Thymus (tissue), 11 donors: ENCODE results near the gene GSTO2. TPM values are rescaled to one million over a fixed set of nuclear protein-coding genes. Genes with fewer than 3 reads are reported as not detected.

ENCODE experiments used
- DNase-seq, 9 donors: peaks; one replicate each; pipeline ENCODE4 v3.0.0-alpha.2; 2013; ENCODE audit warnings: low spot score in 9 of 9, low read depth in 6 of 9, missing footprints in 1 of 9
- H3K27ac ChIP-seq, 2 donors: one replicate each; pipeline ENCODE4 v1.5.1; 2013; ENCODE audit warnings: control low read depth in 1 of 2, low read depth in 1 of 2, low read length in 1 of 2, mild to moderate bottlenecking in 1 of 2, moderate library complexity in 1 of 2
- H3K27me3 ChIP-seq, 2 donors: one replicate each; pipeline ENCODE4 v1.5.1; 2013; ENCODE audit warnings: low read length in 1 of 2; ENCODE audit not compliant: control insufficient read depth in 2 of 2, insufficient read depth in 1 of 2
- H3K36me3 ChIP-seq, 2 donors: one replicate each; pipeline ENCODE4 v1.5.1; 2013; ENCODE audit warnings: low read length in 1 of 2, mild to moderate bottlenecking in 1 of 2, moderate library complexity in 1 of 2; ENCODE audit not compliant: control insufficient read depth in 2 of 2, insufficient read depth in 2 of 2
- H3K4me1 ChIP-seq, 2 donors: one replicate each; pipeline ENCODE4 v1.5.1; 2013; ENCODE audit warnings: low read length in 2 of 2; ENCODE audit not compliant: control insufficient read depth in 2 of 2, insufficient read depth in 2 of 2
- H3K4me3 ChIP-seq, 2 donors: one replicate each; pipeline ENCODE4 v1.5.1; 2013; ENCODE audit warnings: low read length in 2 of 2, control low read depth in 1 of 2, mild to moderate bottlenecking in 1 of 2
- H3K9me3 ChIP-seq, 2 donors: one replicate each; pipeline ENCODE4 v1.5.1; 2013; ENCODE audit warnings: low read length in 1 of 2, mild to moderate bottlenecking in 1 of 2; ENCODE audit not compliant: control insufficient read depth in 2 of 2, insufficient read depth in 1 of 2
- WGBS: extraction: QIAGEN DNeasy Blood & Tissue Kit; methylation state at CpG from one replicate; pipeline ENCODE4 v1.1.7; 2013; 5-methylcytosine and 5-hydroxymethylcytosine counted together
- polyA plus RNA-seq: library from polyadenylated mRNA; stranded (reverse); fragments of 200-250 nt; gene quantifications from one replicate; pipeline ENCODE4 v1.2.3, GENCODE V29; 2013
- total RNA-seq: library from RNA; stranded (reverse); fragments of 120-200 nt; gene quantifications from one replicate; pipeline ENCODE4 v1.2.4, GENCODE V29; 2013
- donor health status: healthy.

GSTO2 gene
- total and polyA plus RNA-seq, 2 donors, result 5.6 to 16.1 TPM

DNA sequence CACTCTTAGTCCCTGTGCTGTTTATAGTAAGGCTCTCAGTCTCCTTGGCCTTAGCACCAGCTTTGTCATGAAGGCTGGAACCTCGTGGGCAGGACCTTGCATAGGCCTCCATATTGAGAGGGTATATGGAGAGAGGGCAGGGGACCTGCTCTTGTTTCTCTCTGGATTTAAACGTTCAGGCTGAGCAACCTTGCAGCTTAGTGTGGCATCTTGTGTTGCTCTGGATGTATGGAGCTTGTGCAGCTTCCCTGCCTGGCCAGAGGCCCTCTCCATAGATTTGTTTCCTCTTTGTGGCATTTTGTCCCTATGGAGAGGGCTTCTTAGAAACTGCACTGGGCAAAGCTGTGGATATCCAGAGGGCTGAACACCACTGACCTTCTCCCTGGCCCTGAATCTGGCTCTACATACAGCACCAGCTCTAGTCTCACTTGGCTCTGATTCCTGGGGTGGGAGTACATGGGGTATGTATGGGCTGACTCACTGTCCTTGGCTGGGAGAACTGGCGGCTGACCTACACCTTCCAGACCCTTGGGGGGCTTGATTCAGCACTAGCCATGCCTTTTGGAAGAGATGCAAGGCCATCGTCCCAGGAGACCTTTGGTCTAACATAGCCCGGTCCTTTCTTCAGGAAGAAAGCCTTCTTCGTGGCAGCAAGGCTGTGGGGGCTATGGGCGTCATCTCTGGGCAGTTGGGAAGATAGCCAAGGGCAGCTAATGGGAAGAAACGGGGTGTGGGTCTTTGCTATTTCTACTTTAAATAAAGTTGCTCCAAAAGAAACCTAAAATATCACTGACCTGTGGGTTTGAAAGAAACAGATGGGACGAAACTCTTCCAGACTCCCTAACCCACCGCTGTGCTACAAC is 38.8 kb downstream of the GSTO2 start:
- H3K27ac ChIP-seq, result no peak overlapping the region
- H3K9me3 ChIP-seq, result peaks cover 0 to 4% of the 10 kb centered on the region in 2 donors
- H3K27me3 ChIP-seq, result peaks cover 0 to 2% of the 10 kb centered on the region in 2 donors
- H3K4me3 ChIP-seq, result no peak overlapping the region
- peaks cover 19 to 23% of the 10 kb centered on the region in 2 donors for H3K36me3 ChIP-seq
- WGBS, result 72% methylated on average over 10 of the region's 10 CpGs
- DNase-seq, result no peak
- H3K4me1 ChIP-seq, result peaks cover 46 to 82% of the 10 kb centered on the region in 2 donors

DNA sequence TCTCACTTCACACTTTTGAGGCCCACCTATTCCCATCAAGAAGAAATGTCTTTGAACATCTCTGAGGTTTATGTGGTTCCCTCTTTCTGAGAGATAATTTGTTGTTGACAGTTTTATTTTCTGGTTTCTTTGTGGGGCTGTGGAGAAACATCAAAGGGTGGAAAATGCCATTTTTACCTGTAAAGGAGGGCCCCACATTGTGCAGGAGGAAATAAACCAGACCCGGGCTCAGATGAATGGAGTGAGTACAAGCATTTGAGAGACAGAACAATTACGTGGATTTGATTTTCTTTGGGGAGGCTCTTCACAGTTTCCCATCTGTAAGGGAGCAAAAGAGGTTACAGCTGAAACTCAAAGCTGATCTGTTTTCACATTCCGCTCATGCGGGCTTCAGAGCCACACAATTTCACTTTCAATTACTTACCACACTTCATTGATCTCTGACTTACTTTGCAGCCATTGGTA is 39.5 kb downstream of the GSTO2 start:
- 7% methylated on average over 4 of the region's 4 CpGs for WGBS
- H3K27me3 ChIP-seq, result peaks cover 0 to 2% of the 10 kb centered on the region in 2 donors
- H3K27ac ChIP-seq, result peak overlapping the region in 1 of 2 donors; percentile 32
- H3K4me1 ChIP-seq, result peaks cover 45 to 77% of the 10 kb centered on the region in 2 donors
- H3K36me3 ChIP-seq, result peaks cover 25 to 30% of the 10 kb centered on the region in 2 donors
- peak in 4 of 9 donors; percentile 65 to 88 (median 71) for DNase-seq
- H3K9me3 ChIP-seq, result peaks cover 0 to 4% of the 10 kb centered on the region in 2 donors
- no peak overlapping the region for H3K4me3 ChIP-seq

DNA sequence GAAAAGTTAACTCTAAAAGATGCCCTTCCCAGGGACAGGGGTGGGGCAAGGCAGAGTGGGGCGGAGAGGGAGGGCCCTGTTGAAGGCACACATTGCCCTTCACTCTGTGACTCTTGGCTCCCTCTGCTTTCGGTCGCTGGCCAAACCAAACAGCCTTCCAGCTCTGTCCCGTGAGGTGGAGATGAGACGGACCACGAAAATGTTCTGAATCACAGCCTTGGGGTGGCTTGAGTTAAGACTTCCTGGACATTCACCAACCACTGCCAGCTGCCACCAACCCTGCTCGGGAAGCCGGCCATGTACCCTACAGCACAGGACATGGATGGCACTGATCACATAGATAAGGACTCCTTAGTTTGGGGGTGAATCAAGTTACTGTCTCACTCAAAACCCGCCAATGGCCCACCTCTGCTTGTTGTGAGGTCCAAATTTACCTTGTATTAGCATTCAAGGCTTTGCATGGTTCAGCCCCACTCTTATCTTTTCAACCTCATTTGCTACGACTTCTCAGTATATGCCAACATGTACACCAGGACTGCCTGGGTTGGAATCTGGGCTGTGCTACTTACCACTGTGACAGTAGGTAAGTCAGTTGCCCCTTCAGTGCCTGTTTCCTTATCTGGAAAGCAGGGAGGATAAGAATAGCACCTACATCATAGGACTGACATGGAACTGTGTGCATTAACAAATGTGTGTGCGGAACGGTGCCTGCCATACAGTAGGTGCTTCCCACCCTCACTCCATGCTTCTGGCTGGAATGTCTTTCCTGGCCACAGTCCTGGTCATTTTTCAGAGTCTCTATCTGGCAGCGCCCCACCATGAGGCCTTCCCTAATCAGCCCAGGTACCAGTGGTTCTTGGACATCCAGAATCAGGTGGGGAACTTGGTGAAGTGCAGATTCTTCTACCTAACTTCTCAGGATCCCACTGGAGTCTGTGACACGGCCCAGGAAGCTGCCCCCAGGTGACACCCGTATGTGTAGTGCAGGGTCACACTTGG is 41.3 kb downstream of the GSTO2 start:
- Histone ChIP-seq H3K27ac (no peak overlapping the region), H3K4me1 (peaks cover 27 to 59% of the 10 kb centered on the region in 2 donors), H3K27me3 (peaks cover 0 to 2% of the 10 kb centered on the region in 2 donors), H3K4me3 (no peak overlapping the region), H3K36me3 (peaks cover 43 to 48% of the 10 kb centered on the region in 2 donors), H3K9me3 (no peaks in the 10 kb centered on the region)
- DNase-seq, result no peak
- 97% methylated on average over 15 of the region's 15 CpGs for WGBS

DNA sequence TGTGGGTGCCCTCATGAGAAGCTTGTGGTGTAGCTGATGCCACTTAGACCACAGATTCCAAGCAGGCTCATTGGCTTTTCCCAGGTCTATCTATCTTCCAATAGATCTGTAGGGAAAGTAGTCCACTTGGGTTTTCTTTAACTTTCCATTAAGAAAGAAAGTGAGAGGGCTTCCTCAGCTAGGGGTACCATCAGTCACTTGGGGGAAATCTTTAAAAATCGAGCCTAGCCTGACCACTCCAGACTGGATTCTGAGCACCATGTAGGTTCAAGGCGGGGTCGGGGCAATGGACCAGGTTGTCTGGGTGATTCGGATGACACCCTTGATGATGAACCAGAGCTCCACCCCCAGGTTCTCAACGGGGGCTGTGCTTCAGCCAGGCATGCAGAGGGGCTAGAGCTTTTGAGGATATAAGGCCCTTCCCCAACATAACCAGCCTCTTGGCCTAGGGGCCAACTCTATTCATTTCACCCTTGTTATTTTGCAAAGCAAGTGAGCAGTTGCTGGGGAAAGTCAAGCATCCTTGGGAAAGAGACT is 42.3 kb downstream of the GSTO2 start:
- no peaks in the 10 kb centered on the region for H3K9me3 ChIP-seq
- no peak overlapping the region for H3K4me3 ChIP-seq
- 92% methylated on average over 5 of the region's 5 CpGs for WGBS
- H3K36me3 ChIP-seq, result peaks cover 52 to 58% of the 10 kb centered on the region in 2 donors
- DNase-seq, result no peak
- peaks cover 0 to 2% of the 10 kb centered on the region in 2 donors for H3K27me3 ChIP-seq
- peaks cover 19 to 49% of the 10 kb centered on the region in 2 donors for H3K4me1 ChIP-seq
- no peak overlapping the region for H3K27ac ChIP-seq

DNA sequence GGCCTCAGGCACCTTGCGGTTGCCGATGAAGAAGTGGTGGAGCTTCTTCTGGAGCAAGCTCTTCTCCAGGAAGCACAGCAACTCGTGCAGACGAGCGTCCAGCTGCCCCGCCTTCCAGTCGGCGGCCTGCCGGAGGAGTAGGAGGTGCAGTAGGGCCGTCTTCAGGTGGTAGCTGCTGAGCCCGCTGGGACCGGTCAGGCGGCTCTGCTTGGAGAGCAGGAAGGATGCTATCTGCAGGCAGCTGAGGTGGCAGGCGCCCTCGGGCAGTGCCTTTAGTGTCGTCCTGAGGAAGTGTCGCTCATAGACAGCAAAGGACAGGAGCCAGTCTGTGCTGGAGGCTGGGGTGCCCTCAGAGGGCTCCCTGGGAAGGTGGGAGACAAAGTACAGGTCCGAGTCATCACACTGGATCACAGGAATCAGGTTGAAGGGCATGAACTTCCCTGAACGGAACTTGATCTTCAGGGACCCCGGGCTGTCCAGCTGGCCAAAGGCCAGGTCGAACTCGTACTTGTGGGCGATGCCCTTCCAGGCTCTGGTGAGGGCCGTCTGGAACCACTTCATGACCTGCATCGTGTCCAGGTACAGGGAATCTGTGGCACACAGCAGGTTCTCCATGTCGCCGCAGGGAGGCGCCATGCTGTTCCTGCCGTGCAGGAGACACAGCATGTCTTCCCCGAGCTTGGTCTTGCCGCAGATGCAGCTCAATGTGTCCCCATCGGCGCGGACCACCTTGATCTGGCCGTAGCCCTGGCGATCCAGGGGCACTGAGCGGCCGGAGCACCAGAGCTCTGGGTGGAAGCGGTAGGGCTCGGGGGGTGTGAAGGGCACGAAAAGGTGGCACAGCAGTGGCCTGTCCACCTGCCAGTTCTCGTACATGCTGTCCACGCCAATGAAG is 45.9 kb downstream of the GSTO2 start:
- Histone ChIP-seq H3K36me3 (peaks cover 54 to 73% of the 10 kb centered on the region in 2 donors), H3K4me1 (peaks cover 3 to 40% of the 10 kb centered on the region in 2 donors), H3K4me3 (no peak overlapping the region), H3K27ac (no peak overlapping the region), H3K27me3 (no peaks in the 10 kb centered on the region), H3K9me3 (no peaks in the 10 kb centered on the region)
- no peak for DNase-seq
- whole genome bisulfite sequencing, result 98% methylated on average over 43 of the region's 43 CpGs

DNA sequence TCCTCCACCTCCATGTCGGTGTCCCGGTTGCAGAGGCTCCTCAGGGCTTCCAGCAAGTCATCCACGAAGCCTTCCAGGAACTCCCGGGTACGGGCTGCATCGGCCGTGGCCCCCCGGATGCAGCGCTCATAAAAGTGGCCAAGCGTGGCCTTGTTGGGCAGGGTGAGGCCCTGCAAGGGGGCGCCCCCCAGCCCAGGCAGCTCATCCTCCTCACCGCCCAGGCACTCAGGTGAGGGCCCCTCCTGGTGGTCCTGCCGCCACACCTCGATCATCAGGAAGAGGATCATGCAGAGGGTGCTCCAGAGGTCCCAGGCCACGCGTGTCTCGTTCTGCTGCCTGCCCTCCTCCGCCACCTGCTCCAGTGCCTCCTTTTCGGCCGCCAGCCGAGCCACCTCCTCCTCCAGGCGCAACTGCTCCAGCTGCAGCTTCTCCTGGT is 46.5 kb downstream of the GSTO2 start:
- 98% methylated on average over 22 of the region's 22 CpGs for WGBS
- Histone ChIP-seq H3K27me3 (no peaks in the 10 kb centered on the region), H3K4me3 (no peak overlapping the region), H3K4me1 (peaks cover 0 to 39% of the 10 kb centered on the region in 2 donors), H3K36me3 (peaks cover 54 to 73% of the 10 kb centered on the region in 2 donors), H3K9me3 (no peaks in the 10 kb centered on the region), H3K27ac (no peak overlapping the region)
- no peak for DNase-seq

DNA sequence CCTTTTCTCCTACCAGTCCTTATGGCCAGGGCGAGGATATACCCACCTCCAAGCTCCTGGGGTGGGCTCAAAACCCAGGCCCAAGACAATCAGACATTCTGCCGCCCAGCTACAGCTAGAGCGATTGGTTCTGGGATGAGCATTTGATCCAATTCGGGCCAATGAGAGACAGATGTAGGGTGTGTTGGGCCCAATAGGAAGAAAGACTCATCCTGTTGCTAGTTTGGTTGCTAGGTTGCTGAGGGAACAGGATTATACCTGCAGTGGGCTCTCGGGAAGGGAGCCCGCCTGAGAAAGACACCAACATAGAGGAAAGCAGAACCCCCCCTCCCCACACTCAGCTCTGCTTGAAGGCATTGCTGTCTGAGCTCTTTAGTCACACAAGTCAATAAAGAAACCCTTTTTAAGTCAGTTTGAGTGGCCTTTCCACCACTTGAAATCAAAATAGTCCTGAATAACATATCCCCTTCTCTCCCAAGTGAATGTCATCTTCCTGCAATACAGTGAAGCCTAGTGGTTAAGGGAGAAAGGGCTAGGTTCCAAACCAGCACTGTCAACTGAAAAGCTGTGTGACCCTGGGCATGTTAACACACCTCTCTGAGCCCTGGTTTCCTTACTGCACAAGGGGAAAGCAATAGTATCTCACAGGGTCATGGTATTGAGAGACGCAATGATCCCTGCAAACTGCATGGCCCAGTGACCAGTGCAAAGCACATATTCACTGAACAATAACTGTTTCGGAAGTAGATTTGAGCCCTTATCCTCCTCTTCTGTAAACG is 47.5 kb downstream of the GSTO2 start:
- WGBS, result 97% methylated on average over 9 of the region's 9 CpGs

More for the DNA sequence above, 47.5 kb downstream of the GSTO2 start:
- H3K27me3 ChIP-seq, result no peaks in the 10 kb centered on the region
- H3K9me3 ChIP-seq, result no peaks in the 10 kb centered on the region
- no peak overlapping the region for H3K27ac ChIP-seq
- peaks cover 5 to 42% of the 10 kb centered on the region in 2 donors for H3K4me1 ChIP-seq
- H3K36me3 ChIP-seq, result peaks cover 44 to 71% of the 10 kb centered on the region in 2 donors
- H3K4me3 ChIP-seq, result no peak overlapping the region
- DNase-seq, result no peak
